Endothelial cell of umbilical vein (primary cell): ENCODE measurements around the gene LGALS8. TPM values are rescaled to one million over a fixed set of nuclear protein-coding genes. Genes with fewer than 3 reads are reported as not detected.

Experiments
- BruUV-seq: library from RNA; stranded (reverse); fragments of 400-500 nt; replicated peaks from 2 replicates; lab custom pipeline; 2021; lab: Mats Ljungman, UMichigan
- CTCF ChIA-PET: fragments of 300-600, 350-600 bp; sonication (Branson Sonifier 250); formaldehyde crosslinking; loops from one replicate; lab custom pipeline; 2021; ENCODE audit warnings: antibody characterized with exemption, inconsistent platforms; lab: Charles Lee
- POLR2A ChIA-PET: fragments of 300-600, 350-600 bp; sonication (Branson Sonifier 250); formaldehyde crosslinking; loops from one replicate; lab custom pipeline; 2021; ENCODE audit warnings: antibody characterized with exemption, inconsistent platforms; lab: Charles Lee
- DNase-seq: peaks from one replicate; pipeline ENCODE4 v3.0.0-alpha.2; 2011; ENCODE audit warnings: low read depth, low spot score
- FAIRE-seq: peaks from 2 replicates; lab custom pipeline; 2011; peaks lifted over from hg19 to GRCh38; lab: Jason Lieb, UNC
- H2AFZ ChIP-seq: 2 replicates; pipeline ENCODE4 v1.6.0; 2012; ENCODE audit warnings: low read depth, low read length, control low read depth, inconsistent platforms
- H3K27ac ChIP-seq: 2 replicates; pipeline ENCODE4 v1.5.1; 2011; ENCODE audit warnings: low read depth, mild to moderate bottlenecking, control low read depth, low read length, moderate library complexity; ENCODE audit not compliant: insufficient read depth
- H3K27me3 ChIP-seq, 2 experiments: 2 replicates each; pipeline versions ENCODE4 v1.6.0 to v1.6.1; 2011; ENCODE audit warnings: low read length in 2 of 2, mixed read lengths in 1 of 2; ENCODE audit not compliant: control insufficient read depth in 2 of 2, insufficient read depth in 2 of 2
- H3K36me3 ChIP-seq, 2 experiments: 2 replicates in 1 of 2; 3 replicates in 1 of 2; pipeline ENCODE4 v1.5.1; 2011; ENCODE audit warnings: low read length in 2 of 2, mild to moderate bottlenecking in 1 of 2, moderate library complexity in 1 of 2; ENCODE audit not compliant: control insufficient read depth in 2 of 2, insufficient read depth in 2 of 2; ENCODE audit errors: extremely low read depth in 1 of 2
- H3K4me1 ChIP-seq: 3 replicates; pipeline ENCODE4 v1.5.1; 2011; ENCODE audit warnings: mild to moderate bottlenecking, low read length; ENCODE audit not compliant: control insufficient read depth, insufficient read depth; ENCODE audit errors: extremely low read depth
- H3K4me2 ChIP-seq: 2 replicates; pipeline ENCODE4 v1.6.1; 2011; ENCODE audit warnings: low read length, control low read depth, mixed read lengths; ENCODE audit not compliant: insufficient read depth
- H3K4me3 ChIP-seq, 3 experiments: fragments of 200-600 bp in 1 of 3; sonication (generic), shearing (Covaris generic) in 1 of 3; replicated peaks in 1 of 3; 2 replicates each; pipeline ENCODE4 v1.5.1; 2011 to 2016; ENCODE audit warnings: control low read depth in 3 of 3, low read length in 3 of 3, mild to moderate bottlenecking in 2 of 3, inconsistent platforms in 1 of 3, low read depth in 1 of 3, moderate library complexity in 1 of 3; ENCODE audit not compliant: insufficient read depth in 1 of 3
- H3K79me2 ChIP-seq: 2 replicates; pipeline ENCODE4 v1.6.0; 2012; ENCODE audit warnings: low read length, inconsistent platforms; ENCODE audit not compliant: control insufficient read depth, insufficient read depth
- H3K9ac ChIP-seq: replicated peaks from 2 replicates; pipeline ENCODE3; 2011; ENCODE audit warnings: low read length, control low read depth; ENCODE audit not compliant: insufficient read depth; ENCODE audit errors: extremely low read depth
- H3K9me1 ChIP-seq: replicated peaks from 3 replicates; pipeline ENCODE4 v1.6.0; 2011; ENCODE audit warnings: mild to moderate bottlenecking, low read length; ENCODE audit not compliant: control insufficient read depth, insufficient read depth; ENCODE audit errors: extremely low read depth
- H3K9me3 ChIP-seq: replicated peaks from 2 replicates; pipeline ENCODE4 v1.5.1; 2012; ENCODE audit warnings: low read length, inconsistent platforms; ENCODE audit not compliant: control insufficient read depth, insufficient read depth
- H4K20me1 ChIP-seq: replicated peaks from 2 replicates; pipeline ENCODE3; 2011; ENCODE audit warnings: mild to moderate bottlenecking, low read length; ENCODE audit not compliant: control insufficient read depth, insufficient read depth; ENCODE audit errors: extremely low read depth
- CTCF ChIP-seq, 2 donors: IDR thresholded peaks; 1 replicate in 1 of 2; 2 replicates in 1 of 2; pipeline ENCODE4 v1.5.1; 2011; ENCODE audit warnings: low read length in 2 of 2, mild to moderate bottlenecking in 2 of 2, moderate library complexity in 2 of 2, control low read depth in 1 of 2, inconsistent platforms in 1 of 2, low read depth in 1 of 2; ENCODE audit not compliant: insufficient read depth in 1 of 2; ENCODE audit errors: extremely low read depth in 1 of 2
- EZH2 ChIP-seq: IDR thresholded peaks from 2 replicates; pipeline ENCODE4 v1.6.1; 2012; ENCODE audit warnings: borderline replicate concordance, low read depth, mild to moderate bottlenecking, moderate library complexity, low read length, inconsistent platforms; ENCODE audit not compliant: severe bottlenecking
- FOS ChIP-seq: IDR thresholded peaks from 2 replicates; pipeline ENCODE4 v1.6.1; 2011; ENCODE audit warnings: mild to moderate bottlenecking, low read length, moderate library complexity, borderline replicate concordance; ENCODE audit not compliant: insufficient read depth
- GATA2 ChIP-seq: IDR thresholded peaks from 2 replicates; pipeline ENCODE4 v1.7.0; 2011; ENCODE audit warnings: low read depth, mild to moderate bottlenecking, moderate library complexity, mixed read lengths, low read length; ENCODE audit not compliant: insufficient read length, insufficient read depth
- JUN ChIP-seq: IDR thresholded peaks from 2 replicates; pipeline ENCODE4 v1.6.1; 2011; ENCODE audit warnings: borderline replicate concordance, low read depth; ENCODE audit not compliant: insufficient read length, insufficient read depth
- MAX ChIP-seq: IDR thresholded peaks from 2 replicates; pipeline ENCODE4 v1.6.1; 2011; ENCODE audit not compliant: insufficient read depth, insufficient read length
- MYC ChIP-seq: IDR thresholded peaks from one replicate; pipeline ENCODE4 v1.6.1; 2011; ENCODE audit warnings: mild to moderate bottlenecking, low read depth, low read length
- POLR2A ChIP-seq: IDR thresholded peaks from 2 replicates; pipeline ENCODE4 v1.6.1; 2012; ENCODE audit warnings: low read depth, mild to moderate bottlenecking, control low read depth, low read length
- POLR2AphosphoS5 ChIP-seq: IDR thresholded peaks from 2 replicates; pipeline ENCODE4 v1.6.1; 2012; ENCODE audit warnings: low read depth, mild to moderate bottlenecking, control low read depth, low read length, moderate library complexity; ENCODE audit not compliant: insufficient read depth
- dilution Hi-C: fragments of 300-500 bp; cut with MboI; formaldehyde crosslinking; loops from one replicate; pipeline ENCODE4 v1.15.0; 2019; ENCODE audit warnings: low sequenced_read_pairs; ENCODE audit not compliant: extremely low pct_ligation_motif_present
- intact Hi-C: fragments of 100-400 bp; cut with micrococcal nuclease; formaldehyde crosslinking; loops from one replicate; pipeline ENCODE4 v1.10.0; 2022
- polyA plus RNA-seq, 4 experiments: library from polyadenylated mRNA; depleted of rRNA in 3 of 4; stranded (reverse) in 3 of 4; unstranded in 1 of 4; fragments of >200 nt; gene quantifications; 2 replicates each; pipeline versions ENCODE4 v1.2.1 to v1.2.3, GENCODE V29; 2011 to 2012; ENCODE audit warnings: missing spikeins in 1 of 4
- total RNA-seq: library from RNA; stranded (reverse); gene quantifications from 2 replicates; pipeline ENCODE4 v1.2.3, GENCODE V29; 2021

Gene LGALS8
- total and polyA plus RNA-seq, 2 donors (not counting 3 experiments of a cell fraction or from before 2014, with no cell fraction given): 45.6 to 49.9 TPM

- BruUV-seq: no TSS peak
- intact Hi-C loops: loop anchor here (5.0 kb wide), 1 partner anchor 37 kb away; no protein-coding TSS in a partner anchor
- Histone ChIP-seq H3K27ac (no peak overlapping the region), H3K9me1 (no peaks in the 10 kb centered on the region), H3K9ac (no peak overlapping the region), H3K9me3 (no peaks in the 10 kb centered on the region), H3K79me2 (no peaks in the 10 kb centered on the region), H3K4me1 (no peaks in the 10 kb centered on the region), H4K20me1 (no peaks in the 10 kb centered on the region), H3K27me3 (no peaks in the 10 kb centered on the region), H3K36me3 (peaks cover 27 to 61% of the 10 kb centered on the region in 2 experiments), H3K4me3 (no peak overlapping the region), H2AFZ (no peak overlapping the region), H3K4me2 (no peak overlapping the region)
- dilution Hi-C loops: no loop called here
- DNase-seq (no peak), FAIRE-seq (no peak)
- POLR2A ChIA-PET: no interaction called here
- TF ChIP-seq EZH2 (no peak), MYC (no peak), FOS (no peak), MAX (no peak), POLR2A (no peak)
- CTCF ChIA-PET: no interaction called here
Observed at GRCh38 chr1:236545621-236546169, 21.9 kb downstream of the LGALS8 start.

- Histone ChIP-seq H3K36me3 (peaks cover 32 to 54% of the 10 kb centered on the region in 2 experiments), H3K79me2 (no peaks in the 10 kb centered on the region), H3K27ac (no peak overlapping the region), H4K20me1 (no peaks in the 10 kb centered on the region), H3K4me2 (no peak overlapping the region), H3K4me3 (no peak overlapping the region), H3K9me3 (no peaks in the 10 kb centered on the region), H3K9me1 (no peaks in the 10 kb centered on the region), H2AFZ (no peak overlapping the region), H3K9ac (no peak overlapping the region), H3K27me3 (no peaks in the 10 kb centered on the region), H3K4me1 (no peaks in the 10 kb centered on the region)
- TF ChIP-seq GATA2: no peak
- no peak for TF ChIP-seq JUN
- no peak for TF ChIP-seq EZH2
- TF ChIP-seq CTCF (IDR thresholded peaks at IDR 0.05; ENCODE audit: extremely low read depth in 1 of 2, insufficient read depth in 1 of 2, low read depth in 1 of 2, low read length in 2 of 2): no peak
- no peak for TF ChIP-seq MYC
- no peak for TF ChIP-seq MAX
- TF ChIP-seq POLR2AphosphoS5: no peak
- TF ChIP-seq FOS: no peak
- no peak for TF ChIP-seq POLR2A
- ChIA-PET POLR2A (interaction anchor here (0.5 kb wide), 1 partner anchor 88 kb away, joined by 3 read pairs; no protein-coding TSS in a partner anchor), CTCF (interaction anchor here (0.7 kb wide), 1 partner anchor 17 kb away, joined by 4 read pairs; no protein-coding TSS in a partner anchor)
- dilution Hi-C loops (no loop called here), intact Hi-C loops (loop anchor here (5.0 kb wide), 1 partner anchor 34 kb away; no protein-coding TSS in a partner anchor)
- DNase-seq: no peak
- BruUV-seq: no TSS peak
- no peak for FAIRE-seq
Observed at GRCh38 chr1:236548452-236548851, 24.7 kb downstream of the LGALS8 start.
